ENCODE data around the gene ATP6V0A1.

ATP6V0A1 gene

GRCh38 chr17:42565523-42566214, 107.0 kb downstream of the ATP6V0A1 start:
- H3K4me2 ChIP-seq (ENCODE audit: low read depth, low read length, poor library complexity, severe bottlenecking) = peak overlapping the region; percentile 93
- peak overlapping the region; percentile 92 for H3K9ac ChIP-seq (ENCODE audit: low read depth, low read length, poor library complexity, severe bottlenecking)
- TF ChIP-seq CTCF (conservative IDR thresholded peaks at IDR 0.05; ENCODE audit: low read length) (no peak), EZH2phosphoT487 (IDR thresholded peaks at IDR 0.05; ENCODE audit: borderline replicate concordance) (no peak)
- H4K20me1 ChIP-seq (ENCODE audit: insufficient read depth, low read length, poor library complexity, severe bottlenecking) = peaks cover 27% of the 10 kb centered on the region
- no peaks in the 10 kb centered on the region for H3K27me3 ChIP-seq (ENCODE audit: insufficient read depth, low read length, poor library complexity, severe bottlenecking)
- H3K9me2 ChIP-seq (replicated peaks; ENCODE audit: low read depth, low read length) = no peaks in the 10 kb centered on the region
- peaks cover 80% of the 10 kb centered on the region for H3K79me2 ChIP-seq (ENCODE audit: insufficient read depth, low read length)
- peaks cover 25% of the 10 kb centered on the region; the same call in 1 of the 2 replicates for H3K36me3 ChIP-seq (ENCODE audit: insufficient read depth, low read length)
- H2AFZ ChIP-seq (ENCODE audit: low read length) = no peak overlapping the region
- H3K9me3 ChIP-seq (ENCODE audit: insufficient read depth, low read depth, low read length) = no peaks in the 10 kb centered on the region
- peak overlapping the region; percentile 87 for H3K4me3 ChIP-seq (ENCODE audit: low read length, poor library complexity, severe bottlenecking)
- H3K4me1 ChIP-seq (ENCODE audit: insufficient read depth, low read length, poor library complexity, severe bottlenecking) = peaks cover 47% of the 10 kb centered on the region
- H3F3A ChIP-seq (ENCODE audit: low read depth) = peaks cover 1% of the 10 kb centered on the region; the same call in 1 of the 2 replicates

DNA sequence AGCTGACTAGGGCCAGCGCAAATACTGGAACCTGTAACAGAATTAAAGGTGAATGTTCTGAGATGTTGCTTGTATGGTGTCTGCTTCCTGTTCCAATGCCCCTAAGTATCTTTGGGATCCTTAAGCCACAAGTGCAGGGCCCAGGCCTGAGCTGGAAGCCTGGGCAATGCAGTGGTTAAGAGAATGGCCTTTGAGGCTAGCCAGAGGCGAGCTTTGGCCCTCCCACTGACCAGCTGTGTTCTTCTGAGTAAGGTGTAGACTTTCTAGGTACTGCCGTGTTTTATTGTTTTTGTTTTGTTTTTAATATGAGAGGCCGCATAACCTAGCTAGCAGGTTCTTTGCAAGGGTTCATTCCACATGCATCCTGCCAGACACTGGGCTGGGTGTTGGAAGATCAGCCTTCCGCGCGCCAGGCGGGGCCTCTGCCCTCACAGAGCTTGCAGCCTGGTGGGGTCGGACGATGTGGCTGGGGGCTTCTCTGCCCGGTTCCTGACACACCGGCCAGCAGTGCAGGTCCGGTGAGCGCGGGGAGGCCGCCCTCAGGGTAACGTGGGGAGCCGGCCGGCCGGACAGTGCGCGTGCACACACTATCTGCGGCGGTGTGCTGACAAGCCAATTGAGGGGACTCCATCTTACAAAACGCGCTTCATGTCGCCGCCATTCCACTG, 107.7 kb downstream of the ATP6V0A1 start:
- Histone ChIP-seq H3K27me3 (ENCODE audit: insufficient read depth, low read length, poor library complexity, severe bottlenecking) (no peaks in the 10 kb centered on the region), H3K4me3 (ENCODE audit: low read length, poor library complexity, severe bottlenecking) (peak overlapping the region; percentile 87), H4K20me1 (ENCODE audit: insufficient read depth, low read length, poor library complexity, severe bottlenecking) (peaks cover 27% of the 10 kb centered on the region), H3K4me1 (ENCODE audit: insufficient read depth, low read length, poor library complexity, severe bottlenecking) (peaks cover 47% of the 10 kb centered on the region), H3K9me3 (ENCODE audit: insufficient read depth, low read depth, low read length) (no peaks in the 10 kb centered on the region), H2AFZ (ENCODE audit: low read length) (peak overlapping the region; percentile 47), H3K36me3 (ENCODE audit: insufficient read depth, low read length) (peaks cover 27% of the 10 kb centered on the region; the same call in 1 of the 2 replicates), H3K4me2 (ENCODE audit: low read depth, low read length, poor library complexity, severe bottlenecking) (peak overlapping the region; percentile 93), H3K9me2 (replicated peaks; ENCODE audit: low read depth, low read length) (no peaks in the 10 kb centered on the region), H3K9ac (ENCODE audit: low read depth, low read length, poor library complexity, severe bottlenecking) (peak overlapping the region; percentile 92), H3K79me2 (ENCODE audit: insufficient read depth, low read length) (peaks cover 80% of the 10 kb centered on the region), H3F3A (ENCODE audit: low read depth) (no peaks in the 10 kb centered on the region; the same call in 1 of the 2 replicates)
- TF ChIP-seq CTCF (conservative IDR thresholded peaks at IDR 0.05; ENCODE audit: low read length) (no peak), EZH2phosphoT487 (IDR thresholded peaks at IDR 0.05; ENCODE audit: borderline replicate concordance) (no peak)

DNA sequence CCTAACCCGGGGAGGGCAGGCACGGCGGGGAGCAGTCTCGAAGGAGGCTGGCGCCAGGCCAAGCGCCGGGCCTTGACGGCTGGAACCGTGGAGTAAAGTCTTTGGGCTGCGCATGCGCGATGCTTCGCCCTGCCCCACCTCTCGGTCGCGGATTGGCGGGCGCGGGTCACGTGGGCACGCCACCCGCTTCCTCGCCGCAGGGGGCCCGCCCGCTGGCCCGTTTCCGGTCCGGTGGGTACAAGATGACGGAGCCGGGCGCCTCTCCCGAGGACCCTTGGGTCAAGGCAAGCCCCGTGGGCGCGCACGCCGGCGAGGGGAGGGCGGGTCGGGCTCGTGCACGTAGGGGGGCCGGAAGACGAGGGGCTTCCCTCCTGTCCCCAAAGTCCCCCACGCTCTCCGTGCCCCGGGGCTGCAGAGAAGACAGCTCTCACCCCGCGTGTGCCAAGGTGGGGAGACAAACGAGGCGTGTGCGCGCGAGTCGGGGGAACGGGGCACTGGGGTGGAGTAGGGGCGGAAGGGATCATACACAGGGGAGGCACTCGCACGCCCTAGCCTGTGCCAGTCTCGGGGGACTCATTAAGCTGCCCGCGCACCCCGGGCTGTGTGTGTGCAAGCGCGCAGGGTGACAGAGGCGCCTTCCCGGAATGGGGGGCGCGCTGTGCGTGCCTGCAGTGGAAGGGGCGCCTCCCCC, 108.3 kb downstream of the ATP6V0A1 start, which contains the start of gene MLX:
TSS of gene MLX (plus strand) at position 218 of the 691 bp plus-strand sequence. CDS start at position 243, 25 bp downstream.
- peak within 1 kb of the TSS; percentile 67 for H2AFZ ChIP-seq (ENCODE audit: low read length)
- H3K36me3 ChIP-seq (ENCODE audit: insufficient read depth, low read length) = peaks cover 34% of the 10 kb centered on the region; the same call in 1 of the 2 replicates
- peaks cover 82% of the 10 kb centered on the region for H3K79me2 ChIP-seq (ENCODE audit: insufficient read depth, low read length)
- no peaks in the 10 kb centered on the region for H3K27me3 ChIP-seq (ENCODE audit: insufficient read depth, low read length, poor library complexity, severe bottlenecking)
- TF ChIP-seq CTCF (conservative IDR thresholded peaks at IDR 0.05; ENCODE audit: low read length) = 0 out of 2 replicates have a peak, but pooled peaks have one; percentile 24
- TF ChIP-seq EZH2phosphoT487 (IDR thresholded peaks at IDR 0.05; ENCODE audit: borderline replicate concordance) = no peak
- peaks cover 27% of the 10 kb centered on the region for H4K20me1 ChIP-seq (ENCODE audit: insufficient read depth, low read length, poor library complexity, severe bottlenecking)
- H3K9me3 ChIP-seq (ENCODE audit: insufficient read depth, low read depth, low read length) = no peaks in the 10 kb centered on the region
- no peaks in the 10 kb centered on the region; the same call in 1 of the 2 replicates for H3F3A ChIP-seq (ENCODE audit: low read depth)
- no peaks in the 10 kb centered on the region for H3K9me2 ChIP-seq (replicated peaks; ENCODE audit: low read depth, low read length)
- peaks cover 42% of the 10 kb centered on the region for H3K4me1 ChIP-seq (ENCODE audit: insufficient read depth, low read length, poor library complexity, severe bottlenecking)
- peak within 1 kb of the TSS; percentile 93 for H3K4me2 ChIP-seq (ENCODE audit: low read depth, low read length, poor library complexity, severe bottlenecking)
- peak within 1 kb of the TSS; percentile 92 for H3K9ac ChIP-seq (ENCODE audit: low read depth, low read length, poor library complexity, severe bottlenecking)
- H3K4me3 ChIP-seq (ENCODE audit: low read length, poor library complexity, severe bottlenecking) = peak within 1 kb of the TSS; percentile 87
